DMS153 (cell line): ENCODE data around the gene SLC34A1.
"Not testable (repeated sequence)": the region's sequence is repeated elsewhere in the genome, so short reads cannot be mapped to it uniquely, and the experiment has no call there.

Experiments
- DNase-seq: peaks from one replicate; lab custom pipeline; 2025; lab: John Stamatoyannopoulos, UW

Gene SLC34A1

GRCh38 chr5:177368869-177369644 is 15.2 kb upstream of the SLC34A1 start:
- DNase-seq, result no peak

- no peak for DNase-seq
Measured at GRCh38 chr5:177369645-177370440, 14.4 kb upstream of the SLC34A1 start.

GRCh38 chr5:177370488-177371119 is 13.6 kb upstream of the SLC34A1 start:
- peak; percentile 80 for DNase-seq

- no peak for DNase-seq
Measured at GRCh38 chr5:177371120-177372033, 12.9 kb upstream of the SLC34A1 start.

- no peak for DNase-seq
Measured at GRCh38 chr5:177372034-177372896, 12.0 kb upstream of the SLC34A1 start.

- no peak for DNase-seq
Measured at GRCh38 chr5:177372910-177373309, 11.3 kb upstream of the SLC34A1 start.

GRCh38 chr5:177373806-177374205 is 10.4 kb upstream of the SLC34A1 start:
- DNase-seq, result no peak

GRCh38 chr5:177374211-177374610 is 10.0 kb upstream of the SLC34A1 start:
- no peak for DNase-seq

- DNase-seq, result not testable (repeated sequence)
Measured at GRCh38 chr5:177375516-177375915, 8.7 kb upstream of the SLC34A1 start.

- DNase-seq, result no peak
Measured at GRCh38 chr5:177376107-177376506, 8.1 kb upstream of the SLC34A1 start.

- DNase-seq, result no peak
Measured at GRCh38 chr5:177377851-177378776, 6.1 kb upstream of the SLC34A1 start.

- peak; percentile 7 for DNase-seq
Measured at GRCh38 chr5:177378884-177379883, 5.0 kb upstream of the SLC34A1 start.

- no peak for DNase-seq
Measured at GRCh38 chr5:177380805-177381126, 3.5 kb upstream of the SLC34A1 start.

- DNase-seq, result no peak
Measured at GRCh38 chr5:177382423-177383029, 1.7 kb upstream of the SLC34A1 start.

- DNase-seq, result no peak
Measured at GRCh38 chr5:177383181-177383580, 1.1 kb upstream of the SLC34A1 start.

- DNase-seq, result no peak
Measured at GRCh38 chr5:177385720-177386119, 1.5 kb downstream of the SLC34A1 start.

- no peak for DNase-seq
Measured at GRCh38 chr5:177386542-177386941, 2.3 kb downstream of the SLC34A1 start.

GRCh38 chr5:177387405-177387804 is 3.2 kb downstream of the SLC34A1 start:
- DNase-seq, result no peak
